ENCODE measurements around the gene STIM1.
"Not testable (repeated sequence)": the region's sequence is repeated elsewhere in the genome, so short reads cannot be mapped to it uniquely, and the experiment has no call there.

STIM1 gene

DNA sequence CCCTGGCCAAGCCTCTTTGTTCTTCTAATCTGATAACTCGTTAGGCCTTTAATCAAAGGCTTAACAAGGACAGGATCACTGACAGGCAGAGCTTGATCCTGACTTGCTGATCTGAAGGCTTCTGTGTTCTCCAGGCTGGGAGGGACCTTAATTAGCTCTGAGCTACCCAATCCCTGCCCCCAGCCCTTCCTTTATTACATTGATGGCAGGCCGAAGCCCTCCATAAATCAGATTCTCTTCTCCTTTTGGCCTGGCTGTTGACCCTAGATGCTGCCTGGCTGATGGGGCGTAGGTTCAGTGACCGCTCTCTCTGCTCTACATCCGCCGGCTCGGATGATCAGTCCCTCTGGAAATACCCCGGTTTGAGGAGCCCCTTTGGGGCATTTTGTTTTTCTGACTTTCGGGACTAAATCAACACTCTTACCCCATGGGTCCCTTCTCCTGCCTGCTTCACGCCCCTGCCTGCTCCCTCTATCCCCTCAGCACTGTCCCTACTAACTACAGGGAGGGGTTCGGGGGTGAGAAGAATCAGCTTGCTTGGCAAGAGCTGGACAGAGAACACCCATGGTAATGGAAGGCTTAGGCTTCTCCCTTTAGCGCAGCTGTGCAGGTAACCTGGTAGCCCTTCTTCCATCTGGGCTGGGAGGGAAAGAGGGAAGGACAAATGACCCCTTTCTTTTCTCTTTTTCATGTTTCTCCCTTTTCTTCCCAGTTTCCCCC, 229.1 kb downstream of the STIM1 start:
- DNase-seq, result no peak

DNA sequence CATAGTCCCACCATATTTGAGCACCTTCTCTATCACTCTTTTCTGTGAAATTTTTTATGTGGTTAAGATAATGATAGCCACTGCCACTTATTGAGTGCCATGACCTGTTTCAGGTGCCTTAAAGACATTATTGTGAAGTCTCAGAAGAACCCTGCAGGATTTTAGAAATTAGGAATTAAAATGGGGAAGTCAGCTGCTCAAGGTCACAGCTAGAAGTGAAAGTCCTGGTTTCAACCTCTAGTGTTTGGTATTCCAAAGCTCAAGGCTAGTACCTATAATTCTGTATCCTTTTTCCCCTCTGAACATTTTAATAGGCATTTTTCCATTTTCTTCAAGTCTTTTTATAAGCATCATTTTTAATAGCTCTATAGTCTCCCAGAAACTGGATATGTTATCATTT, 230.1 kb downstream of the STIM1 start:
- DNase-seq, result no peak

GRCh38 chr11:4086575-4087353, 231.3 kb downstream of the STIM1 start:
- DNase-seq, result no peak

- DNase-seq, result no peak
These were observed 232.1 kb downstream of the STIM1 start for GRCh38 chr11:4087551-4087950.

GRCh38 chr11:4090258-4090657, 234.8 kb downstream of the STIM1 start:
- DNase-seq, result peak in 1 of 4 experiments; percentile 29

GRCh38 chr11:4092026-4092425, 236.6 kb downstream of the STIM1 start:
- no peak for DNase-seq

- DNase-seq, result no peak
These were observed 238.3 kb downstream of the STIM1 start for GRCh38 chr11:4093519-4094347.

- peak; percentile 79 to 90 (median 86) for DNase-seq
These were observed 239.2 kb downstream of the STIM1 start, which contains the start of gene RRM1 for GRCh38 chr11:4094348-4095291. TSS of gene RRM1 (plus strand) at chr11:4094799. CDS start at chr11:4095013, 214 bp downstream.

DNA sequence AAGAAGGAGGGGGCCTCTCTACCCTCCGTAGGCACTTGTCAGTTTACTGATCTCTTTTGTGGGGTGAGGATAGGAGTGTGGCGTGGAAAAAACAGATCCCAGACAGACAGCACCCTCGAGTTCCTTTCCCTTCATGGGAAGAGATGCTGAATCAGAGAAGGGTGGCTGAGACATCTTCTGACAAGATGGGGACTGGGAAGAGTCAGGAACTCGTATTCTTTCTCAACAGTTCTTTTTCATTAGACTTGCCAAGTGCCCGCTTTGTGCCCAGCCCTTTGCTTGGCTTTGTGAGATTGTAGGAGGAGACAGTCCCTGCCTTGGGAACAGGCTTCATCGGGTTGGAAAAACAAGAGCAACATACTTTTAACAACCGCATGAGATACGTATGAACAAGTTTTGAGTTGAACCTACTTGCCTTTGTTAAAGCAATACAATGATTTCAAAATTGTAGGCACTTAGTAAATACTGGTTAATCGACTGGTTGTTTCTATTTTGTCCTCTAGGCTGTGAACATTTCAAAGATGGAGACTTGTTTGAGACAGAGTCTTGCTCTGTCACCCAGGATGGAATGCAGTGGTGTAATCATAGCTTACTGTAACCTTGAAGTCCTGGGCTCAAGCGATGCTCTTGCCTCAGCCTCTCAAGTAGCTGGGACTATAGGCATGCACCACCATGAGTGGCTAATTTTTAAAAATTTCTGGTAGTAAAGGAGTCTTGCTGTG, 240.2 kb downstream of the STIM1 start:
- DNase-seq, result no peak

DNA sequence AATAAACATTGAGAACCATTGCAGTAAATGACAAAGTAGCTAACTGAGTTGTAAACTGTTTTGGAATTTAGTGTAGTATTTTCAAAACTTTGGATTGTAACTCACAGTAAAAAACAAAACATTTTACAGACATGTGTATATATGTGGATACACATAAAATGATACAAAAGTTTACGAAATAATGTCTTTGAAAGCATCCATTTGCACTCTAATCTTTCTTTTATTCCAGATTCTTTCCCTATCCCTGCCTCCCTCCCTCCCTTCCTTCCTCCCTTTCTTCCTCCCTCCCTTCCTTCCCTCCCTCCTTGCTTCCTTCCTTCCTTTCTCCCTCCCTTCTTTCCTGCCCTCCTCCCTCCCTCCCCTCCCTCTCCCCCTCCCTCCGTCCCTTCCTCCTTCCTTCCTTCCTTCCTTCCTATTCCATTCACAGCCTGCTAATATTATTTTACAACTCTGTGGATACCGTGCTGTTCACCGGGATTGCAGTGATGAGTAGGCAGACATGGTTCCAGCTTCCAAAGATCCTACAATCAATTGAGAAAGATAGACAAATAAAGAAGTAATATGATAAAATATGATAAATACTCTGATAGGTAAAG, 242.7 kb downstream of the STIM1 start:
- no peak for DNase-seq

DNA sequence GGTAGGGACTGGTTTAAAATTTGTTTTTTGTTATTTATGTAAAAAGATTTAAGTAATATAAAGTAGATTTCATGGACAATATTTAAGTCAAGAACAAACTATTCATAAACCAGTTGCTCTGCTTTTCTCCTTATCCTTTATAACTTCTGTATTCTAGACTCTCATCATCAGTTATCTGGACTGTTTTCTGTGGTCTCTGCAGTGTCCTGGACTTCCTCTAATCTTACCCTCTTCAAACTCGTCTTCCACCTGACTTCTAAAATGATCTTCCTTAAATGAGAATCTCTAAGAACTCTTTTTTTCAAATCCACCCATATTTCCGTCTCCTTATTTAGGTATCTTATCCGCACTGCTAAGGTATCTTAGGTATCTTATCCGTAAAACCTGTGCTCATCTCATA, 247.2 kb downstream of the STIM1 start:
- DNase-seq, result no peak

DNA sequence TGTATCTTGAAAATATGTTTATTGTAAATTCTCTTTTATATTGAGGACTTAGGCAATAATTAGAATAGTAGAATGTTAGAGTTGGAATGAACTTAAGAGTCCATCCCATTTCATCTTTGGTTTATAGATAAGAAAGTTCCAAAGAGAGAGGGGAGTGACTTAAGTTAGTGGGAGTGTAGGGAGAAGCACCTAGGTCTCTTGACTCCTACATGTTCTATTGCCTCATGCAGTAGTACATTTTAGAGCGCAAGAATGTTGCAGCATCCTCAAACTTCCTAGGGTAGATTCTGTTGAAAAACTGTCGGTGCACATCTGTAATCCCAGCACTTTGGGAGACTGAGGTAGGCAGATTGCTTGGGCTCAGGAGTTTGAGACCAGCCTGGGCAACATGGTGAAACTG, 247.8 kb downstream of the STIM1 start:
- no peak for DNase-seq

DNA sequence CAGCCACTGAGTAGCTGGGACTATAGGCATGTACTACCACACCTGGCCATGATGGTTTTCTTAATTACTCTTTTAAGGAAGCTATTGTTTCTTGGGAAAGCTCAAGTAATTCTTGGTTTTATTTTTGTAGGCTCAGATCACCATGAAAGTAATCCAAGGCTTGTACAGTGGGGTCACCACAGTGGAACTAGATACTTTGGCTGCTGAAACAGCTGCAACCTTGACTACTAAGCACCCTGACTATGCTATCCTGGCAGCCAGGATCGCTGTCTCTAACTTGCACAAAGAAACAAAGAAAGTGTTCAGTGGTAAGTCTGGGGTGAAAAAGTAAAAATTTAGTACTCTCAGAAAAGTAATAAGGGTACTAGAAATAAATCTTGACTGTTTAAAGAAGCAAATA, 250.5 kb downstream of the STIM1 start:
- no peak for DNase-seq

GRCh38 chr11:4111834-4112233, 256.4 kb downstream of the STIM1 start:
- DNase-seq, result no peak

DNA sequence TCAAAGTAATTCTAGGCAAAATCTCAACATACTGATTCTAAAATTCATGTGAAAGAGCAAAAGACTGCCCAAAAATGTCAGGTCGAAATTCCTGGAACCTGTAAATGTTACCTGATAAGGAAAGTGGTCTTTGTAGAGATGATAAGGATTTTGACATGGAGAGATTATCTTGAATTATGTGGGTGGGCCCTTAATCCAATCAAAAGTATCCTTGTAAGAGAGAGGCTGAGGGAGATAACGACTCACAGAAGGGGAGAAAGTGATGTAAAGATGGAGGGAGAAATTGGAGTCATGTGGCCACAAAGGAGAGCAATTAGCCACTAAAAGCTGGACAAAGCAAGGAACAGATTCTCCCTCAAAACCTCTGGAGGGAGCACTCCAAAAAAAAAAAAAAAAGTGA, 259.7 kb downstream of the STIM1 start:
- DNase-seq, result no peak

GRCh38 chr11:4118107-4118506, 262.6 kb downstream of the STIM1 start:
- no peak for DNase-seq

DNA sequence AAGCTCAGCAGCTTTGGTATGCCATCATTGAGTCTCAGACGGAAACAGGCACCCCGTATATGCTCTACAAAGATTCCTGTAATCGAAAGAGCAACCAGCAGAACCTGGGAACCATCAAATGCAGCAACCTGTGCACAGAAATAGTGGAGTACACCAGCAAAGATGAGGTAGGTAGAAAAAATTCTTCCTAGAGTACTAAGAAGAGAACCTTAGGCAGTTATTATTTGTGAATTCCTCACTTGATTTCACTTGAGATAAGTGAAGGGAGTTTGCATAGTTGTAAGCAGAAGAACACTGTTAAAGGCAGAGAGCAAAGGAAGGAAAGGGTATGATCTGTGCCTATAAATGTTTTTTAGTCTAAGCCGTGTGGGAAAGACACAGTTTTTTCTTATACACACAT, 267.8 kb downstream of the STIM1 start:
- no peak for DNase-seq

DNA sequence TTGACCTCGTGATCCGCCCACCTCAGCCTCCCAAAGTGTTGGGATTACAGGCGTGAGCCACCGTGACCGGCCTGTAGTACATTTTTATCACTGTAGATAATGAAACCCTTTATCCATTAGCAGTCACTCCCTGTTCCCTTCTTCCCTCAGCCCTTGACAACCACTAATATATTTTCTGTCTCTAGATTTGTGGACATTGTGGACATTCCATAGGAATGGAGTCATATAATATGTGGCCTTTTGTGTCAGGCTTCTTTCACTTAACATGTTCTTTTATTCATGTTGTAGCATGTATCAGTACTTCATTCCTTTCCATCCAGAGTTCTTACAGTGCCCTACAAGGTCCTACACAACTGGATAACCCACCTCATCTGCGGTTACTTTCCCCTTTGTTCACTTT, 269.7 kb downstream of the STIM1 start:
- no peak for DNase-seq

- no peak for DNase-seq
These were observed 271.9 kb downstream of the STIM1 start for GRCh38 chr11:4127357-4127756.

GRCh38 chr11:4130219-4130618, 274.8 kb downstream of the STIM1 start:
- not testable (repeated sequence) for DNase-seq

DNA sequence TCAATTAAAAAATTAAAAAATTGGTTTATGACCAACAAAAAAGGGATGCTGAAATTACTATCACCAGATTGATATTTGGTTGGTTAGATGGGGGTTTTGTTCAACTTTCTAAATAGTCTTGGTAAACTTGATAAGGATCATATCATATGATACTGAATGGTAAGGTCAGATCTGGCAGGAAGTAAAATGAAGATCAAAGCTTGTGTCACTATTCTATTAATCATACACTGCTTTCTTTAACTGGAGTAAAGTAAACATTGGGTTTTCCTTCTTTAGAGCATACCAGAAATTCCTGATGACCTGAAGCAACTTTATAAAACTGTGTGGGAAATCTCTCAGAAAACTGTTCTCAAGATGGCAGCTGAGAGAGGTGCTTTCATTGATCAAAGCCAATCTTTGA, 279.3 kb downstream of the STIM1 start:
- DNase-seq, result no peak

All from activated CD4-positive, CD25-positive, alpha-beta regulatory T cell (primary cell).